ENCODE data around the gene ALDH16A1.

Gene ALDH16A1

DNA sequence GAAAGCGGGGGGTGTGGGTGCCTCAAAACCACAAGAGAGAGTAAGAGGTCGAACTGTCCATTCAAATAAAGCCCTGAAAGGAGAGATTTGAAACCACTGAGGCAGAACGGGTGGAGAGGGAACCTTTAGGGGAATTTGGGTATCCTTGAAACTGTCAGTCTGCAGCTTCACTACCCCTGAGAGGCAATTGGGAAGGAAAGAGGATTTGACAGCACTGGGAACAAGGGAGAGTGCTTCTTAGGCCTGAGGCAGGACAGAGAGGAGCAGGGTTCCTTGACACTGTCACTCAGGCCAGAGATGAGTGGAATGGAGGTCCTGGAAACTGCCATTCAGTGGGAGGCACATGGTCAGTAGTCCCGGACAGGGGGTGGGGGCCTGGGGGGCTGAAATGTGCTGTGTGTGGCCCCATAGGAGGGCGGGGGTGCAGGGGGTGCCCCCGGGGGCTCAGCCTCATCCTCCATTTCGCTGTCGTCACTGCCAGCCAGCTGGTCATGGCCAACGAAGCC is 22.8 kb upstream of the ALDH16A1 start:
- H3K27ac ChIP-seq (ENCODE audit: low read depth, low read length), result no peak overlapping the region
- no peak overlapping the region for H3K4me2 ChIP-seq (ENCODE audit: low read length)
- H3K4me1 ChIP-seq (ENCODE audit: control insufficient read depth, low read length), result peaks cover 39% of the 10 kb centered on the region
- H3K27me3 ChIP-seq (ENCODE audit: control insufficient read depth, low read length), result peaks cover 50% of the 10 kb centered on the region
- no peak overlapping the region for H3K4me3 ChIP-seq (ENCODE audit: low read length)
- no peaks in the 10 kb centered on the region for H4K20me1 ChIP-seq (ENCODE audit: control insufficient read depth, insufficient read depth, low read depth, low read length)
- 0 out of 2 replicates have a peak, but pooled peaks cover 5% of the 10 kb centered on the region for H3F3A ChIP-seq (ENCODE audit: control insufficient read depth, insufficient read depth)
- H3K9me2 ChIP-seq (replicated peaks; ENCODE audit: control insufficient read depth, low read length), result no peaks in the 10 kb centered on the region
- no peak for TF ChIP-seq EZH2phosphoT487 (IDR thresholded peaks at IDR 0.05; ENCODE audit: borderline replicate concordance, low read length)
- TF ChIP-seq, protein P1, sequence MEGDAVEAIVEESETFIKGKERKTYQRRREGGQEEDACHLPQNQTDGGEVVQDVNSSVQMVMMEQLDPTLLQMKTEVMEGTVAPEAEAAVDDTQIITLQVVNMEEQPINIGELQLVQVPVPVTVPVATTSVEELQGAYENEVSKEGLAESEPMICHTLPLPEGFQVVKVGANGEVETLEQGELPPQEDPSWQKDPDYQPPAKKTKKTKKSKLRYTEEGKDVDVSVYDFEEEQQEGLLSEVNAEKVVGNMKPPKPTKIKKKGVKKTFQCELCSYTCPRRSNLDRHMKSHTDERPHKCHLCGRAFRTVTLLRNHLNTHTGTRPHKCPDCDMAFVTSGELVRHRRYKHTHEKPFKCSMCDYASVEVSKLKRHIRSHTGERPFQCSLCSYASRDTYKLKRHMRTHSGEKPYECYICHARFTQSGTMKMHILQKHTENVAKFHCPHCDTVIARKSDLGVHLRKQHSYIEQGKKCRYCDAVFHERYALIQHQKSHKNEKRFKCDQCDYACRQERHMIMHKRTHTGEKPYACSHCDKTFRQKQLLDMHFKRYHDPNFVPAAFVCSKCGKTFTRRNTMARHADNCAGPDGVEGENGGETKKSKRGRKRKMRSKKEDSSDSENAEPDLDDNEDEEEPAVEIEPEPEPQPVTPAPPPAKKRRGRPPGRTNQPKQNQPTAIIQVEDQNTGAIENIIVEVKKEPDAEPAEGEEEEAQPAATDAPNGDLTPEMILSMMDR (IDR thresholded peaks at IDR 0.05; ENCODE audit: low read depth, low read length, poor library complexity, severe bottlenecking), result no peak
- no peaks in the 10 kb centered on the region for H3K36me3 ChIP-seq (ENCODE audit: control insufficient read depth, low read length)
- no peaks in the 10 kb centered on the region for H3K9me3 ChIP-seq (ENCODE audit: control insufficient read depth, insufficient read depth, low read length)
- H3K79me2 ChIP-seq (ENCODE audit: control insufficient read depth, low read length), result no peaks in the 10 kb centered on the region

DNA sequence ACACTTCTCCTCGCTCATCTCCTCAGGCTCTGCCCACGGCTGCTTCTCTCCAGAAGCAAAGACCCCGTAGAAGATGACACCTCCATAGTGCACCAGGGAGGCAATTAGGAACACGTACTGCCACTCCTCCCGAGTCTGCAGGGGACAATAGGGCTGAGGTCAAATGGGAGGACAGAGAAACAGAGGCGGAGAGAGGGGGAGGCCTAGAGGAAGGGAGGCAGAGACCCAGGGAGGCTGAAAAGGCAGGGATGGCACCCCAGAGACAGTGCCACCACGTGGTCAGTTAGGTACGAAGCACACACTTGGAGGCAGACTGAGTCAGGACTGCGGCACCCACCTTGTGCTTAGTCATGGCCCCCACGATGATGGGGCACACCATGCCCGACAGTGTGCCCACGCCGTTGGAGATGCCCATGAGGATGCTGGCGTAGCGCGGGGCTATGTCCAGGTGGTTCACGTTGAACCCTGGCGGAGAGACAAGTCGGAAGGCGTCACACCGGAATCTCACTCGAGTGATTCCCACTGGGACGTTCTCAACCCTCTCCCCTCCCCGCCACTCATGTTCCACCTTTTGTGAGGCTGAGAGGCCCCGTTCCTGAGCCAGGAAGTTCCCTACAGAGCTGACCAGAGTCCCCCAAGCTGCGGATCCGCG is 22.2 kb upstream of the ALDH16A1 start:
- Histone ChIP-seq H3F3A (ENCODE audit: control insufficient read depth, insufficient read depth) (0 out of 2 replicates have a peak, but pooled peaks cover 5% of the 10 kb centered on the region), H3K27me3 (ENCODE audit: control insufficient read depth, low read length) (peaks cover 44% of the 10 kb centered on the region), H3K4me2 (ENCODE audit: low read length) (no peak overlapping the region), H3K9me2 (replicated peaks; ENCODE audit: control insufficient read depth, low read length) (no peaks in the 10 kb centered on the region), H3K4me3 (ENCODE audit: low read length) (no peak overlapping the region), H3K9me3 (ENCODE audit: control insufficient read depth, insufficient read depth, low read length) (no peaks in the 10 kb centered on the region), H3K36me3 (ENCODE audit: control insufficient read depth, low read length) (no peaks in the 10 kb centered on the region), H3K79me2 (ENCODE audit: control insufficient read depth, low read length) (no peaks in the 10 kb centered on the region), H3K27ac (ENCODE audit: low read depth, low read length) (no peak overlapping the region), H3K4me1 (ENCODE audit: control insufficient read depth, low read length) (peaks cover 33% of the 10 kb centered on the region), H4K20me1 (ENCODE audit: control insufficient read depth, insufficient read depth, low read depth, low read length) (no peaks in the 10 kb centered on the region)
- TF ChIP-seq, protein P1 (IDR thresholded peaks at IDR 0.05; ENCODE audit: low read depth, low read length, poor library complexity, severe bottlenecking), result peak; percentile 75
- TF ChIP-seq EZH2phosphoT487 (IDR thresholded peaks at IDR 0.05; ENCODE audit: borderline replicate concordance, low read length), result no peak

DNA sequence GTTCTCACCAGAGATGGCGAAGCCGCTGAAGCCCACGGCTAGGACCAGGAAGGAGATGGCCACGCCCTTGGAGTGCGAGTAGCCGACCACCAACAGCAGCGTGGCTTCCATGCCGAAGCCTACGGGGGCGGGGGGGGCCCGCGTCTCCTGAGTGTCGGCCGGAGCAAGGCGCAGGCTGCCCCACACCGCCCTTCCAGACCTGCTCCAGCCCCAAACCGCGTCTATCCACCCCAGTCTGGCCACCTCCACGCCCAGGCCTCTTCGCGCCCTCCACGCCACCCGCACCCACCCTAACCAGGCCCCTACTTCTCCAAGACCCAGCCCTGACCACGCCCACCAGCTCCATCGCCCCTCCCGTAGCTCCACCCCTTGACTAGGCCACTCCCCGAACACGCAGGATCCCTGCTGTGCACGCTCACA is 21.7 kb upstream of the ALDH16A1 start:
- Histone ChIP-seq H3K4me2 (ENCODE audit: low read length) (no peak overlapping the region), H3K4me3 (ENCODE audit: low read length) (no peak overlapping the region), H3K27ac (ENCODE audit: low read depth, low read length) (no peak overlapping the region), H3K9me3 (ENCODE audit: control insufficient read depth, insufficient read depth, low read length) (no peaks in the 10 kb centered on the region), H3K36me3 (ENCODE audit: control insufficient read depth, low read length) (no peaks in the 10 kb centered on the region), H3K4me1 (ENCODE audit: control insufficient read depth, low read length) (peaks cover 32% of the 10 kb centered on the region), H3K79me2 (ENCODE audit: control insufficient read depth, low read length) (no peaks in the 10 kb centered on the region), H3K27me3 (ENCODE audit: control insufficient read depth, low read length) (peaks cover 39% of the 10 kb centered on the region), H3F3A (ENCODE audit: control insufficient read depth, insufficient read depth) (0 out of 2 replicates have a peak, but pooled peaks cover 5% of the 10 kb centered on the region), H4K20me1 (ENCODE audit: control insufficient read depth, insufficient read depth, low read depth, low read length) (no peaks in the 10 kb centered on the region), H3K9me2 (replicated peaks; ENCODE audit: control insufficient read depth, low read length) (no peaks in the 10 kb centered on the region)
- TF ChIP-seq, protein P1 (IDR thresholded peaks at IDR 0.05; ENCODE audit: low read depth, low read length, poor library complexity, severe bottlenecking), result no peak
- no peak for TF ChIP-seq EZH2phosphoT487 (IDR thresholded peaks at IDR 0.05; ENCODE audit: borderline replicate concordance, low read length)

Data from DOHH2 (cell line).